ENCODE results near the gene TGFA.

TGFA gene

DNA sequence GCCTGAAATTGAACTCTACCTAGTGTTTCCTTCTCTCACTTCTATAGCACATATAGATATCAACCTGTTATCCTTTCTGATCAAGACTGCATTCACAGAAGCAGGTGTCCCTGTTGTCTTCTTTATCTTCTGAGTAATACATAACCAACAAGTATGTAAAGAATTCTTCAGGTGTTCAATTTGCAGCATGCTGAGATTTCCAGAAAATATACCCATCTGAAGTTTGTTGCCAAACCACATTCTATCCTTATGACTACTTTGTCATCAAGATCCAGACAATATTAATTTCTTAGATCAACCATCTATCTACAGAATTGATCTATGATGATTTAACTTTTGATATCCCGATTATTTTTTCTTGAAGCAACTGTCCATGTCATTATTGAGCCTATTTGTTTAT lies 69.5 kb downstream of the TGFA start:
- Histone ChIP-seq H3K27ac (ENCODE audit: low read length) (no peak overlapping the region), H3K9ac (ENCODE audit: low read depth, low read length) (no peak overlapping the region), H3K4me1 (ENCODE audit: insufficient read depth, low read length) (no peaks in the 10 kb centered on the region), H3K27me3 (ENCODE audit: insufficient read depth, low read length) (no peaks in the 10 kb centered on the region), H3K36me3 (ENCODE audit: insufficient read depth, low read depth, low read length) (no peaks in the 10 kb centered on the region), H3K4me3 (ENCODE audit: low read length) (no peak overlapping the region), H3K9me3 (ENCODE audit: insufficient read depth, low read depth, low read length) (peaks cover 7% of the 10 kb centered on the region; the same call in 1 of the 2 replicates)

GRCh38 chr2:70482401-70482800 lies 71.2 kb downstream of the TGFA start:
- no peaks in the 10 kb centered on the region for H3K27me3 ChIP-seq (ENCODE audit: insufficient read depth, low read length)
- H3K9ac ChIP-seq (ENCODE audit: low read depth, low read length), result no peak overlapping the region

GRCh38 chr2:70480468-70480867 lies 73.2 kb downstream of the TGFA start:
- Histone ChIP-seq H3K36me3 (ENCODE audit: insufficient read depth, low read depth, low read length) (no peaks in the 10 kb centered on the region), H3K27ac (ENCODE audit: low read length) (no peak overlapping the region), H3K27me3 (ENCODE audit: insufficient read depth, low read length) (no peaks in the 10 kb centered on the region), H3K9me3 (ENCODE audit: insufficient read depth, low read depth, low read length) (peaks cover 7% of the 10 kb centered on the region; the same call in 1 of the 2 replicates), H3K4me3 (ENCODE audit: low read length) (no peak overlapping the region), H3K9ac (ENCODE audit: low read depth, low read length) (no peak overlapping the region), H3K4me1 (ENCODE audit: insufficient read depth, low read length) (no peaks in the 10 kb centered on the region; the same call in 1 of the 2 replicates)

More at GRCh38 chr2:70482401-70482800, 71.2 kb downstream of the TGFA start:
- H3K4me1 ChIP-seq (ENCODE audit: insufficient read depth, low read length), result no peaks in the 10 kb centered on the region; the same call in 1 of the 2 replicates
- H3K27ac ChIP-seq (ENCODE audit: low read length), result no peak overlapping the region
- peaks cover 7% of the 10 kb centered on the region; the same call in 1 of the 2 replicates for H3K9me3 ChIP-seq (ENCODE audit: insufficient read depth, low read depth, low read length)
- no peak overlapping the region for H3K4me3 ChIP-seq (ENCODE audit: low read length)
- no peaks in the 10 kb centered on the region for H3K36me3 ChIP-seq (ENCODE audit: insufficient read depth, low read depth, low read length)

DNA sequence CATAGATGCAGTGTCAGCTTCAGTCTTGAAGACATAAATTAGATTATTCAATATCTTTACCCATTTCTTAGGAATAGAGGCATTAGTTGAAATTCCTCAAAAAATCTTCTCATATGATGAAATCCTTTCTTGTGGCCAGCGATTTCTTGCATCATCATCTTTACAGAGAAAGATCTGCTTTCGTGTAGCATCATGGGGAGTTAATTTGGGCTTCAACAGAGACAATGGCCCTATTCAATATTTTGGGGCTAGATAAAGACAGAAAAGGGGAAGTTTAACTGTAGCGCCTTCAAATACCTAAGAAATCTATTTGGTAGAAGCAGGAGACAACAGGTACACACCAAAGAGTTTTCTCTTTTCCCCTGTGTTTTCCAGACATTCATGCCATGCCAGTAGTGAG lies 73.8 kb downstream of the TGFA start:
- Histone ChIP-seq H3K4me3 (ENCODE audit: low read length) (no peak overlapping the region), H3K4me1 (ENCODE audit: insufficient read depth, low read length) (no peaks in the 10 kb centered on the region; the same call in 1 of the 2 replicates), H3K36me3 (ENCODE audit: insufficient read depth, low read depth, low read length) (no peaks in the 10 kb centered on the region), H3K27me3 (ENCODE audit: insufficient read depth, low read length) (no peaks in the 10 kb centered on the region), H3K9ac (ENCODE audit: low read depth, low read length) (no peak overlapping the region), H3K27ac (ENCODE audit: low read length) (no peak overlapping the region), H3K9me3 (ENCODE audit: insufficient read depth, low read depth, low read length) (peaks cover 7% of the 10 kb centered on the region; the same call in 1 of the 2 replicates)

GRCh38 chr2:70477441-70477844 lies 76.2 kb downstream of the TGFA start:
- H3K4me3 ChIP-seq (ENCODE audit: low read length), result no peak overlapping the region
- H3K9me3 ChIP-seq (ENCODE audit: insufficient read depth, low read depth, low read length), result peaks cover 7% of the 10 kb centered on the region; the same call in 1 of the 2 replicates
- no peak overlapping the region for H3K27ac ChIP-seq (ENCODE audit: low read length)
- no peak overlapping the region for H3K9ac ChIP-seq (ENCODE audit: low read depth, low read length)
- H3K36me3 ChIP-seq (ENCODE audit: insufficient read depth, low read depth, low read length), result no peaks in the 10 kb centered on the region
- H3K27me3 ChIP-seq (ENCODE audit: insufficient read depth, low read length), result no peaks in the 10 kb centered on the region
- H3K4me1 ChIP-seq (ENCODE audit: insufficient read depth, low read length), result no peaks in the 10 kb centered on the region; the same call in 1 of the 2 replicates

- no peak overlapping the region for H3K27ac ChIP-seq (ENCODE audit: low read length)
- H3K9me3 ChIP-seq (ENCODE audit: insufficient read depth, low read depth, low read length), result no peaks in the 10 kb centered on the region
- no peaks in the 10 kb centered on the region for H3K36me3 ChIP-seq (ENCODE audit: insufficient read depth, low read depth, low read length)
- no peaks in the 10 kb centered on the region for H3K27me3 ChIP-seq (ENCODE audit: insufficient read depth, low read length)
- no peak overlapping the region for H3K9ac ChIP-seq (ENCODE audit: low read depth, low read length)
- H3K4me3 ChIP-seq (ENCODE audit: low read length), result no peak overlapping the region
- no peaks in the 10 kb centered on the region; the same call in 1 of the 2 replicates for H3K4me1 ChIP-seq (ENCODE audit: insufficient read depth, low read length)
Observed at GRCh38 chr2:70475266-70475665, 78.4 kb downstream of the TGFA start.

DNA sequence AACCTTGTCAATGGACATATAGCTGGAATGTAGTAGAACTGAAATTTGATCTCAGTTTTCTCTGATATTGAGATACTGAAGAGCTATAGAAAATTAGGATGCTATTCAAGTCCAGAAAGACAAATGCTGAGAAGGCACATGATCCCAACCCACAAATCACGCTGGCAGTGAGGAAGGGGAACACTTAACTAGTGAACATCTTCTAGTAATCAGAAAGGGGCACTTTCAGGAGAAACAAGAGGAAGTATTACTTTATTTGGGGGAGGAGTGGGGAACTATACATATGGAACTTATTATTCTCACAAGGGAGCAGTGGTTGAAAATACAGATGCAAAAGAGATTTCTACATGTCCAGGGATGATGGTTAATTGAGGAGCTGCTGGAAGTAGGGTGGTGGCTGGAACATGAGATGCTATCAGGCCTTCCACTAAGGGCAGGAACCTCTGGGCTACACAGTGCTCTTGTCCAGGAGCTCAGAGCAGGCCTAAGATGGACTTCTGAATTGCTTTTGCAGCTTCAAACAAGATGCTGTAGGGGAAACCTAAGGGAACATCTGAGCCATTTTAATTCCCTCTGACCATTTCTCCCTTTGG lies 79.3 kb downstream of the TGFA start:
- Histone ChIP-seq H3K4me1 (ENCODE audit: insufficient read depth, low read length) (no peaks in the 10 kb centered on the region; the same call in 1 of the 2 replicates), H3K9ac (ENCODE audit: low read depth, low read length) (no peak overlapping the region), H3K9me3 (ENCODE audit: insufficient read depth, low read depth, low read length) (no peaks in the 10 kb centered on the region), H3K27me3 (ENCODE audit: insufficient read depth, low read length) (no peaks in the 10 kb centered on the region), H3K4me3 (ENCODE audit: low read length) (no peak overlapping the region), H3K27ac (ENCODE audit: low read length) (no peak overlapping the region), H3K36me3 (ENCODE audit: insufficient read depth, low read depth, low read length) (no peaks in the 10 kb centered on the region)

DNA sequence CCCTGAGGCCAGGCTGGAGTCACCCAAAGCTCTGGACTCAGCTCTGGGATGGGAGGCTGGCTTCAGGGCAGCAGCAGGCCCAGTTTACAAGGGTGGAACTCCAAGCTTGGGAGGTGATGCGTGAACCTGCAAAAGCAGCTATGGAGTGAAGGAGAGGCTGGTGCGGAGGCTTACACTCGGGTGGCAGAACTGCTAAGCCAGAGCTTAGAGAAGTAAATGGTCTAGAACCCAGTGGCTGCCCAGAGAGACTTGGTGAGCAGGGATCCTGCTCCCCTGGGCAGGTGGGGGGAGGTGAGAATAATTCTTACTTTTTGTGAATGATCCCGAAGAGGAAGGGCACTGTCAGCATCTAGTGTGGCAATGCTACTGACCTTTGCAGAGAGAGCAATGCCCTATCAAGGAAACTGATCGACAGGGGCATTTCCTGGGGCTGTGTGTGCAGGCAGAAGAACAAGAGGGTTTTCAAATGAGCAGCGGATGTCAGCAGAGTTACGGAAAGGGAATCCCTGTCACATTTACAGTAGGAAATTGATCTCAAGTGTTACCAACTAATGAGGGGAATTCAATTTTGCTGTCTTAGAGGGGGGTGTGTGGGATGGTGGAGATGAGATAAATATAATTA lies 80.4 kb downstream of the TGFA start:
- Histone ChIP-seq H3K4me1 (ENCODE audit: insufficient read depth, low read length) (no peaks in the 10 kb centered on the region; the same call in 1 of the 2 replicates), H3K4me3 (ENCODE audit: low read length) (no peak overlapping the region), H3K27me3 (ENCODE audit: insufficient read depth, low read length) (no peaks in the 10 kb centered on the region), H3K27ac (ENCODE audit: low read length) (no peak overlapping the region), H3K9ac (ENCODE audit: low read depth, low read length) (no peak overlapping the region), H3K9me3 (ENCODE audit: insufficient read depth, low read depth, low read length) (no peaks in the 10 kb centered on the region), H3K36me3 (ENCODE audit: insufficient read depth, low read depth, low read length) (no peaks in the 10 kb centered on the region)

- Histone ChIP-seq H3K4me3 (ENCODE audit: low read length) (no peak overlapping the region), H3K27me3 (ENCODE audit: insufficient read depth, low read length) (no peaks in the 10 kb centered on the region), H3K9ac (ENCODE audit: low read depth, low read length) (no peak overlapping the region), H3K4me1 (ENCODE audit: insufficient read depth, low read length) (no peaks in the 10 kb centered on the region), H3K9me3 (ENCODE audit: insufficient read depth, low read depth, low read length) (no peaks in the 10 kb centered on the region), H3K27ac (ENCODE audit: low read length) (no peak overlapping the region), H3K36me3 (ENCODE audit: insufficient read depth, low read depth, low read length) (no peaks in the 10 kb centered on the region)
Observed at GRCh38 chr2:70472221-70472890, 81.3 kb downstream of the TGFA start.

DNA sequence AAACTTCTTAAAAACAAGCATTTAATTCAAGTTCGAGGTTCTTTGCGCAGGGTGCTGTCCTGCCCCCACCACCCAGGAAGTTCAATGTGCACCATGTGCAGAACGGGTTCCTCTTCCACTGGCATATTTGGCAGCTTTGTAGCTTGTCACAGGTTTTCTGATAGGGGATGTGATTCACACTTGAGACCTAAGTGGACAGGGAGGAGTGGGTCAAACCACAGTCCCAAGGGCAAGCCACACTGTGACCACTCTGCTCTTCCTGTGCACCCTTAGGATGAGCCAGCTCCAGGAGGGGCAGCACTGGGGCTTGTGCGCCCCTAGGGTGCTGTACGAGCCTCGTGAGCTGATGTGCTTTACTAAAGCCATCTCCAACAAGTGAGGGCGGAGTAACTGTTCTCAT lies 82.5 kb downstream of the TGFA start:
- Histone ChIP-seq H3K4me1 (ENCODE audit: insufficient read depth, low read length) (no peaks in the 10 kb centered on the region), H3K27me3 (ENCODE audit: insufficient read depth, low read length) (no peaks in the 10 kb centered on the region), H3K9me3 (ENCODE audit: insufficient read depth, low read depth, low read length) (no peaks in the 10 kb centered on the region), H3K9ac (ENCODE audit: low read depth, low read length) (no peak overlapping the region), H3K36me3 (ENCODE audit: insufficient read depth, low read depth, low read length) (no peaks in the 10 kb centered on the region), H3K4me3 (ENCODE audit: low read length) (no peak overlapping the region), H3K27ac (ENCODE audit: low read length) (no peak overlapping the region)

DNA sequence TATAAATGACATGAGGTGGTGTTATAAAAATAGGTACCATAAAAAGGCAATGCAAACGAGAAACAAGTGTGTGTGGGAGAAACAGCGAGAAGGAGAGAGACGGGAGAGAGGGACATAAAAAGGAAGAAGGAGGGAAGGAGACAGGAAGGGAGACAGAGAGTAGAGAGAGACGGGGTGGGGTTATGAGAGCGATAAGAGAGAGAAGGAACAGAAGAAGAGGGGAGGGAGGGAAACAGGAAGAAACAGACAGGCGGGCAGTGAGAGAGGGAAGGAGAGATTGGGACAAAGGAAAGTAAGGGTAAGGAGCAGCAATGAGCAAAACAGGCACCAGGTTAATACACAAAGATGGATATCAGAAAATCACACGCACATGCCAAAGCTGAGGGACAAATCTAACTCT lies 83.7 kb downstream of the TGFA start:
- Histone ChIP-seq H3K4me1 (ENCODE audit: insufficient read depth, low read length) (no peaks in the 10 kb centered on the region), H3K36me3 (ENCODE audit: insufficient read depth, low read depth, low read length) (no peaks in the 10 kb centered on the region), H3K4me3 (ENCODE audit: low read length) (no peak overlapping the region), H3K9ac (ENCODE audit: low read depth, low read length) (no peak overlapping the region), H3K9me3 (ENCODE audit: insufficient read depth, low read depth, low read length) (no peaks in the 10 kb centered on the region), H3K27me3 (ENCODE audit: insufficient read depth, low read length) (no peaks in the 10 kb centered on the region), H3K27ac (ENCODE audit: low read length) (no peak overlapping the region)

DNA sequence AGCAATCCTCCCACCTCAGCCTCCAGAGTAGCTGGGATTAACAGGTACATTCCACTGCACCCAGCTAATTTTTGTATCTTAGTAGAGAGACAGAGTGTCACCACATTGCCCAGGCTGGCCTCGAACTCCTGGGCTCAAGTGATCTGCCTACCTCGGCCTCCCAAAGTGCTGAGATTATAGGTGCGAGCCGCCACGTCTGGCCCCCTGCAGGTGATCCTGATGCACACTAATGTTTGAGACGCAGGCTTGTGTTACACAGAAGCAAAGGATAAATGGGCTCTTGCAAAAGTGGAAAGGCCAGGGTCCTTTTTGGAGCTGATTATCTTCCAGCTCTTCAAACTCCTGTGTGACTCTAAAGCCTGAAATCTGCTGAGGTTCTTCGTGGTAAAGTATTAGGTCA lies 84.2 kb downstream of the TGFA start:
- Histone ChIP-seq H3K4me3 (ENCODE audit: low read length) (no peak overlapping the region), H3K9ac (ENCODE audit: low read depth, low read length) (no peak overlapping the region), H3K27ac (ENCODE audit: low read length) (no peak overlapping the region), H3K36me3 (ENCODE audit: insufficient read depth, low read depth, low read length) (no peaks in the 10 kb centered on the region), H3K9me3 (ENCODE audit: insufficient read depth, low read depth, low read length) (no peaks in the 10 kb centered on the region), H3K4me1 (ENCODE audit: insufficient read depth, low read length) (no peaks in the 10 kb centered on the region), H3K27me3 (ENCODE audit: insufficient read depth, low read length) (no peaks in the 10 kb centered on the region)

Measured in iPS-20b (cell line).